Measurements from ENCODE around the gene GOSR2. TPM values are rescaled to one million over a fixed set of nuclear protein-coding genes. Genes with fewer than 3 reads are reported as not detected.
A peak's percentile ranks its signal among the peaks of the same experiment; 100 is the strongest.

Gene GOSR2
- total RNA-seq (2014; rRNA removed), result 45.6 and 48.4 TPM in 2 replicates
- percentile 98 among the genes with signal in this experiment for Bru-seq, nascent RNA
- BruChase-seq, experiment 1, labeled RNA remaining after a 6-hour chase, result percentile 98 among the genes with signal in this experiment
- percentile 99 among the genes with signal in this experiment for BruChase-seq, experiment 2, labeled RNA remaining after a 2-hour chase
- long read RNA-seq, transcript GOSR2-232 (6 exons, 3,964 nt), result major isoform, 79 of 149 reads
- long read RNA-seq, transcript GOSR2-209 (4 exons, 1,444 nt), result minor isoform, 6 of 149 reads
- long read RNA-seq, transcript GOSR2-213 (6 exons, 3,574 nt), result minor isoform, 6 of 149 reads
- long read RNA-seq, transcript GOSR2-240 (5 exons, 3,059 nt), result minor isoform, 18 of 149 reads
- long read RNA-seq, partial matches to known transcripts, result 9 of 149 reads
- long read RNA-seq, other reads (novel, unspliced or antisense), result 9 of 149 reads

GRCh38 chr17:46922804-46923635, at the start of gene GOSR2:
Gene GOSR2 (plus strand): TSS chr17:46923160. CDS start chr17:46923193, 33 bp downstream.
- Histone ChIP-seq H3K9me2 (replicated peaks; ENCODE audit: low read length) (no peaks in the 10 kb centered on the region), H3K27ac (ENCODE audit: low read length) (peak within 1 kb of the TSS; percentile 75), H3K4me2 (ENCODE audit: low read length) (peak within 1 kb of the TSS; percentile 79), H3K9ac (ENCODE audit: low read length) (peak within 1 kb of the TSS; percentile 96), H3K79me2 (ENCODE audit: low read length) (peaks cover 52% of the 10 kb centered on the region), H3K4me3 (ENCODE audit: low read length) (peak within 1 kb of the TSS; percentile 98), H3K9me3 (ENCODE audit: low read length) (no peaks in the 10 kb centered on the region), H4K20me1 (ENCODE audit: low read length) (peaks cover 40% of the 10 kb centered on the region), H3K4me1 (ENCODE audit: insufficient read depth, low read length) (peaks cover 9% of the 10 kb centered on the region; the same call in 1 of the 2 replicates), H3F3A (ENCODE audit: low read length, unreplicated experiment) (no peaks in the 10 kb centered on the region), H3K36me3 (ENCODE audit: low read depth, low read length) (peaks cover 6% of the 10 kb centered on the region; the same call in 1 of the 2 replicates), H3K27me3 (ENCODE audit: low read length) (no peaks in the 10 kb centered on the region), H2AFZ (ENCODE audit: low read length) (peak within 1 kb of the TSS; percentile 95)
- CTCF ChIA-PET, result no interaction called here
- ATAC-seq, result peak; percentile 96
- POLR2A ChIA-PET (ENCODE audit: unreplicated experiment), result no interaction called here
- DNase-seq, result peak; percentile 89
- intact Hi-C loops (cut with micrococcal nuclease), result no loop called here
- TF ChIP-seq CTCF (conservative IDR thresholded peaks at IDR 0.05; ENCODE audit: low read depth, low read length), result no peak
- TF ChIP-seq EZH2phosphoT487 (IDR thresholded peaks at IDR 0.05; ENCODE audit: borderline replicate concordance, low read length), result no peak
- TF ChIP-seq EZH2 (IDR thresholded peaks at IDR 0.05; ENCODE audit: low read length, unreplicated experiment), result no peak
- TSS peak; percentile 49 for BruUV-seq (replicated peaks)

- CTCF ChIA-PET, result no interaction called here
- no peaks in the 10 kb centered on the region for H3K36me3 ChIP-seq (ENCODE audit: low read depth, low read length)
- no peak overlapping the region for H3K27ac ChIP-seq (ENCODE audit: low read length)
- no peak for DNase-seq
- H3K4me1 ChIP-seq (ENCODE audit: insufficient read depth, low read length), result no peaks in the 10 kb centered on the region
- no peaks in the 10 kb centered on the region for H3K27me3 ChIP-seq (ENCODE audit: low read length)
- H3K4me3 ChIP-seq (ENCODE audit: low read length), result no peak overlapping the region
- H3F3A ChIP-seq (ENCODE audit: low read length, unreplicated experiment), result no peaks in the 10 kb centered on the region
- H4K20me1 ChIP-seq (ENCODE audit: low read length), result no peaks in the 10 kb centered on the region
- intact Hi-C loops (cut with micrococcal nuclease), result no loop called here
- no TSS peak for BruUV-seq (replicated peaks)
- ATAC-seq, result no peak
- H3K79me2 ChIP-seq (ENCODE audit: low read length), result no peaks in the 10 kb centered on the region
- H2AFZ ChIP-seq (ENCODE audit: low read length), result no peak overlapping the region
- no peak overlapping the region for H3K4me2 ChIP-seq (ENCODE audit: low read length)
- H3K9me3 ChIP-seq (ENCODE audit: low read length), result no peaks in the 10 kb centered on the region
- H3K9ac ChIP-seq (ENCODE audit: low read length), result no peak overlapping the region
- no peaks in the 10 kb centered on the region for H3K9me2 ChIP-seq (replicated peaks; ENCODE audit: low read length)
- POLR2A ChIA-PET (ENCODE audit: unreplicated experiment), result interaction anchor here (0.5 kb wide), 1 partner anchor 99 kb away, joined by 4 read pairs; no protein-coding TSS in a partner anchor
- TF ChIP-seq EZH2phosphoT487 (IDR thresholded peaks at IDR 0.05; ENCODE audit: borderline replicate concordance, low read length), result no peak
- no peak for TF ChIP-seq CTCF (conservative IDR thresholded peaks at IDR 0.05; ENCODE audit: low read depth, low read length)
- no peak for TF ChIP-seq EZH2 (IDR thresholded peaks at IDR 0.05; ENCODE audit: low read length, unreplicated experiment)
These were observed 48.9 kb upstream of the GOSR2 start for GRCh38 chr17:46873941-46874645.

Data from PC-3 (cell line).